ENCODE measurements around the gene GNB1L. TPM values are rescaled to one million over a fixed set of nuclear protein-coding genes. Genes with fewer than 3 reads are reported as not detected.

The GNB1L gene
- total RNA-seq, 1 experiment from 2014 or later: 12.2 TPM

DNA sequence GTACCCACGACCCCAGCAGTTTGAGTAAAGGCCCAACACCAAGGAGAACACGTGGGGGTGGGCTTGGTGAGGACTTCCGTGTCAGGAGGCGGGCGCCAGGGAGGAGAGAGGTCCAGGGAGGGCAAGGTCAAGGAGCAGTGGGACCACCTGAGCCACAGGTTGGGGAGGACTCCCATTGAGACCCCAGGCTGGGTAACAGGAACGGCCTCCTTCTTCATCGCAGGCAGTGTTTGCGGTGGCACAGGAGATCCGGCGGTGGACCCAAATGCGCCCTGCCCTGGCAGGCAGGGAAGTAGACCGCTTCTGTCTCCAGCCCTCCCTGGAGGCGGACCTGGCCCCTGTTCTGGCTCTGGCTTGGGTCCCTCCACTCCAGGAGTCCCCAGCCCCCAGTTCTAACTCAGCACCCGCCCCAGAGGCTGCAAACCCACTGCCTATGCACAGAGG, 100.0 kb downstream of the GNB1L start:
- Histone ChIP-seq H3K4me1 (ENCODE audit: control insufficient read depth, insufficient read depth, low read length) (peaks cover 26% of the 10 kb centered on the region), H3K36me3 (ENCODE audit: control insufficient read depth, insufficient read depth, low read length) (no peaks in the 10 kb centered on the region), H3K27me3 (ENCODE audit: control insufficient read depth, insufficient read depth, low read length) (no peaks in the 10 kb centered on the region), H3K9me3 (ENCODE audit: control insufficient read depth, insufficient read depth, low read depth, low read length) (no peaks in the 10 kb centered on the region), H3K27ac (ENCODE audit: low read length) (no peak overlapping the region), H3K4me3 (ENCODE audit: low read depth in 2 of 2, low read length in 2 of 2) (no peak overlapping the region)
- CTCF ChIA-PET: no interaction called here
- in situ Hi-C loops (cut with HindIII; ENCODE audit: low pct_unique_long_range_greater_than_20kb, low sequenced_read_pairs) (no loop called here), intact Hi-C loops (cut with micrococcal nuclease; ENCODE audit: unreplicated experiment) (no loop called here)
- ATAC-seq: no peak
- DNase-seq (ENCODE audit: low read depth, low spot score): no peak
- POLR2A ChIA-PET: no interaction called here
- no TSS peak for BruUV-seq (replicated peaks)
- no peak for TF ChIP-seq SIN3A (IDR thresholded peaks at IDR 0.05; ENCODE audit: borderline replicate concordance, insufficient read depth, low read depth, low read length)
- TF ChIP-seq TCF7L2 (IDR thresholded peaks at IDR 0.05; ENCODE audit: low read depth, low read length): no peak
- TF ChIP-seq POLR2AphosphoS5 (IDR thresholded peaks at IDR 0.05; ENCODE audit: low read depth, low read length): no peak
- no peak for TF ChIP-seq REST (IDR thresholded peaks at IDR 0.05; ENCODE audit: insufficient read depth in 1 of 2, low read depth in 2 of 2, low read length in 1 of 2)
- TF ChIP-seq, protein P1, sequence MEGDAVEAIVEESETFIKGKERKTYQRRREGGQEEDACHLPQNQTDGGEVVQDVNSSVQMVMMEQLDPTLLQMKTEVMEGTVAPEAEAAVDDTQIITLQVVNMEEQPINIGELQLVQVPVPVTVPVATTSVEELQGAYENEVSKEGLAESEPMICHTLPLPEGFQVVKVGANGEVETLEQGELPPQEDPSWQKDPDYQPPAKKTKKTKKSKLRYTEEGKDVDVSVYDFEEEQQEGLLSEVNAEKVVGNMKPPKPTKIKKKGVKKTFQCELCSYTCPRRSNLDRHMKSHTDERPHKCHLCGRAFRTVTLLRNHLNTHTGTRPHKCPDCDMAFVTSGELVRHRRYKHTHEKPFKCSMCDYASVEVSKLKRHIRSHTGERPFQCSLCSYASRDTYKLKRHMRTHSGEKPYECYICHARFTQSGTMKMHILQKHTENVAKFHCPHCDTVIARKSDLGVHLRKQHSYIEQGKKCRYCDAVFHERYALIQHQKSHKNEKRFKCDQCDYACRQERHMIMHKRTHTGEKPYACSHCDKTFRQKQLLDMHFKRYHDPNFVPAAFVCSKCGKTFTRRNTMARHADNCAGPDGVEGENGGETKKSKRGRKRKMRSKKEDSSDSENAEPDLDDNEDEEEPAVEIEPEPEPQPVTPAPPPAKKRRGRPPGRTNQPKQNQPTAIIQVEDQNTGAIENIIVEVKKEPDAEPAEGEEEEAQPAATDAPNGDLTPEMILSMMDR (IDR thresholded peaks at IDR 0.05): no peak

DNA sequence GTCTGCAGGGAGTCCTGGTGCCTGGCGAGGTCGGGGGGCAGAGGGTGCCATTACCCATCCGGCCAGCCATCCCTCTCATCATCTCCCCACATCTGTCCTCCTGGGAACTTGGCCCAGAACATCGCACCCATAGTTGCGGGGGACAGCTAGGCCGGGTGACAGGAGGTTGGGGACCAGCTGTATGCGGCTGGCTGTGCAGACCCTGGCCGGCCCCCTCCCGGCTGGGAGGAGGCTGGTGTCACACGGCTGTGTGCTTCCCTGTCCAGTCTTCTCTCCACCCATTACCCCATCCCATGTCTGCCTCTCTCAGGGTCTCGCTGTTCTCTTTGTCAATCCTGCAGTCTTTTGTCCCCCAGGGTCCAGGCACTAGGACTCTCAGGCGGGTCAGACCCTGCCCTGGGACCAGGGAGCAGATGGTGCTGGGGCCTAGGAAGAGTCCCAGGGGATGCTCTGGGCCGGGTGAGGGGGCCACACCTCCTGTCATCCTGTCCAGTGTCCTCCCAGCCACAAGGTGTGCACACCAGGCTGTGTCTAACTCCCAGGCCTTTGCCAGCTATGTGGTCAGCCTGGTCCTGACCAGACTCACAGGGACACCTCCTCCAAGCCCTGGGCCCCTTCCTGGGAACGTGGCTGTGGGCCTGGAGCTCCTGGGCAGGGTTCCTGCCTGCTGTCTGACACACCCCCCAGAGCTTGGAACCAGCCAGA, 100.5 kb downstream of the GNB1L start:
- Histone ChIP-seq H3K4me3 (ENCODE audit: low read depth in 2 of 2, low read length in 2 of 2) (no peak overlapping the region), H3K36me3 (ENCODE audit: control insufficient read depth, insufficient read depth, low read length) (no peaks in the 10 kb centered on the region), H3K9me3 (ENCODE audit: control insufficient read depth, insufficient read depth, low read depth, low read length) (no peaks in the 10 kb centered on the region), H3K27me3 (ENCODE audit: control insufficient read depth, insufficient read depth, low read length) (no peaks in the 10 kb centered on the region), H3K27ac (ENCODE audit: low read length) (no peak overlapping the region), H3K4me1 (ENCODE audit: control insufficient read depth, insufficient read depth, low read length) (peaks cover 26% of the 10 kb centered on the region)
- no TSS peak for BruUV-seq (replicated peaks)
- in situ Hi-C loops (cut with HindIII; ENCODE audit: low pct_unique_long_range_greater_than_20kb, low sequenced_read_pairs): no loop called here
- ATAC-seq: no peak
- TF ChIP-seq REST (IDR thresholded peaks at IDR 0.05; ENCODE audit: insufficient read depth in 1 of 2, low read depth in 2 of 2, low read length in 1 of 2): no peak
- TF ChIP-seq POLR2AphosphoS5 (IDR thresholded peaks at IDR 0.05; ENCODE audit: low read depth, low read length): no peak
- TF ChIP-seq TCF7L2 (IDR thresholded peaks at IDR 0.05; ENCODE audit: low read depth, low read length): no peak
- intact Hi-C loops (cut with micrococcal nuclease; ENCODE audit: unreplicated experiment): no loop called here
- DNase-seq (ENCODE audit: low read depth, low spot score): no peak
- ChIA-PET CTCF (no interaction called here), POLR2A (no interaction called here)

Data from Panc1 (cell line).